Coronary artery (tissue), 2 donors: Measurements from ENCODE around the gene KRTAP4-5.
"Not testable (repeated sequence)": the region's sequence is repeated elsewhere in the genome, so short reads cannot be mapped to it uniquely, and the experiment has no call there.

Experiments
- DNase-seq: peaks from one replicate; pipeline ENCODE4 v3.0.0-alpha.2; 2017; ENCODE audit warnings: low spot score
- H3K27ac ChIP-seq, 2 donors: fragments of 200-600 bp; sonication (generic); one replicate each; pipeline ENCODE4 v1.5.1; 2016 to 2019
- H3K4me3 ChIP-seq: fragments of 200-600 bp; sonication (generic); 2 replicates; pipeline ENCODE4 v1.5.1; 2016; ENCODE audit warnings: mild to moderate bottlenecking, moderate library complexity
- TF ChIP-seq, protein P1 (sequence below): fragments of 200-600 bp; sonication (generic); IDR thresholded peaks from one replicate; pipeline ENCODE4 v1.5.1; 2019; ENCODE audit warnings: antibody characterized with exemption

KRTAP4-5 gene

GRCh38 chr17:41147531-41148204, 2.0 kb downstream of the KRTAP4-5 start:
- no peak overlapping the region for H3K27ac ChIP-seq
- no peak for DNase-seq
- no peak overlapping the region for H3K4me3 ChIP-seq
- TF ChIP-seq, protein P1, sequence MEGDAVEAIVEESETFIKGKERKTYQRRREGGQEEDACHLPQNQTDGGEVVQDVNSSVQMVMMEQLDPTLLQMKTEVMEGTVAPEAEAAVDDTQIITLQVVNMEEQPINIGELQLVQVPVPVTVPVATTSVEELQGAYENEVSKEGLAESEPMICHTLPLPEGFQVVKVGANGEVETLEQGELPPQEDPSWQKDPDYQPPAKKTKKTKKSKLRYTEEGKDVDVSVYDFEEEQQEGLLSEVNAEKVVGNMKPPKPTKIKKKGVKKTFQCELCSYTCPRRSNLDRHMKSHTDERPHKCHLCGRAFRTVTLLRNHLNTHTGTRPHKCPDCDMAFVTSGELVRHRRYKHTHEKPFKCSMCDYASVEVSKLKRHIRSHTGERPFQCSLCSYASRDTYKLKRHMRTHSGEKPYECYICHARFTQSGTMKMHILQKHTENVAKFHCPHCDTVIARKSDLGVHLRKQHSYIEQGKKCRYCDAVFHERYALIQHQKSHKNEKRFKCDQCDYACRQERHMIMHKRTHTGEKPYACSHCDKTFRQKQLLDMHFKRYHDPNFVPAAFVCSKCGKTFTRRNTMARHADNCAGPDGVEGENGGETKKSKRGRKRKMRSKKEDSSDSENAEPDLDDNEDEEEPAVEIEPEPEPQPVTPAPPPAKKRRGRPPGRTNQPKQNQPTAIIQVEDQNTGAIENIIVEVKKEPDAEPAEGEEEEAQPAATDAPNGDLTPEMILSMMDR: no peak

GRCh38 chr17:41145261-41145660, 4.4 kb downstream of the KRTAP4-5 start:
- DNase-seq: no peak
- TF ChIP-seq, protein P1: no peak
- Histone ChIP-seq H3K27ac (no peak overlapping the region), H3K4me3 (no peak overlapping the region)

DNA sequence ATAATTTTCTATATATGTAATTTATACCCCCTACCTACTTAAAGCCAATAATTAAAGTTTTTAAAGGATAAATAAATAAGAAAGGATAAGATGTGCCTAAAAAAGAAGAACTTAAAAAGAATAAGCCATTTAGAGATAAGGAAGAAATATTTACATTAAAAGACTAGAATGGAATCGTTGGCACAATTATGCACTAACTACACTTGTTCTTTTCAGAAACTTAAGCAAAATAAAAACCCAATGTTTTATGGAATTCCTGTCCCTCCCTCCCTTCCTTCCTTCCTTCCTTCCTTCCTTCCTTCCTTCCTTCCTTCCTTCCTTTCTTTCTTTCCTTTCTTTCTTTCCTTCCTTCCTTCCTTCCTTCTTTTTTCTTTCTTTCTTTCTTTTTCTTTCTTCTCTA, 4.8 kb downstream of the KRTAP4-5 start:
- H3K4me3 ChIP-seq: no peak overlapping the region
- TF ChIP-seq, protein P1: no peak
- no peak for DNase-seq
- H3K27ac ChIP-seq: no peak overlapping the region

DNA sequence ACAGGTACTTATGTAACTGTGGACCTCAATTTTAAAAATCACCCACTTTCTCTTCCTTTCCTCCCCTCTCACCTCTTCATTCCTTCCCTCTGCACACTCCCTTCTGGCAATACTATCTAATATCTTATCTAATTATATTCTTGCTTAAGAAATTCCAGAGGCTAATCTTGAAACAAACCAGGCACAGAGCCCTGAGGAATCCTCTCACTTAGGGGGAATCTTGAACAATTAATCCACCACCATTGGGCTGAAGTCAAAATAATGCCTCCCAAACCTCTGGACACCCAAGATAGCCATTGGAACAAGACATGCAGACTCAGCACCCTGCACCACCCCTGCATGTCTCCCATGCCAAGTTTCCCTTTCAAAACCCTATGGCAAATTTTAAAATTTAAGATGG, 8.3 kb downstream of the KRTAP4-5 start:
- Histone ChIP-seq H3K4me3 (no peak overlapping the region), H3K27ac (no peak overlapping the region)
- TF ChIP-seq, protein P1: no peak
- DNase-seq: no peak

DNA sequence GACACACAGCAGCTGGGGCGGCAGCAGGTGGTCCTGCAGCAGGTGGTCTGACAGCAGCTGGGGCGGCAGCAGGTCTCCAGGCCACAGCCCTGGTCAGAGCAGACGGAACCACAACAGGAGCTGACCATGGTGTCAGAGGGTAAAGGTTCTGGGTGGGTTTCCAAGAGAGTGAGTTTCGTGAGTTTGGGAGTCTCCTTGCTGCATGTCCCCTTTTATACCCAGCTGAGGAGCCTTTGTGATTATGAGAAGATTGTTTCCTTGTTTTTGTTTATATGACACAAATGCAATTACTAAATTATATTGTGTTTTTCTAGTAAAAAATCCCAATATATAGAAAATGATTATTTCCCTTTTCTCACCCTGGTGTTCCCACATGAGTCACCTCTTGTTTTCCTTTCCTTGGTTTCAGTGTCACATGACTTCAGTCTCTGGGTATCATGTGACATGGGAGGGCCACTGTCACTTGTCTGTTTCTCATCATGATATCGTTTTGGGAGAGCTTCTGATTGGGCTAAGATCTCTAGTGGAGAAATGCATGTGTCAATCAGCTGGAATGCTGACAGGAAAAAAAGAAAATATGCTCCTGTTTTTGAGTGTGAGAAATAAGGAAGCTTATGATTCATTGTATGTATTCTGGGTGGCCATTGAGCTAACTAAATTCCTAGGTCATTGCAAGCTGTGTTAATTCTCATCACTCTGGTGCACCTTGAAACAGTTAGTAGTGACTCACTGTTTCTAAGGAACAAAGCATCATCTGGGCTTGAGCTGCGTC, 9.1 kb downstream of the KRTAP4-5 start, which contains the start of gene KRTAP4-6:
Gene KRTAP4-6, minus strand, starts transcription at position 185 of the 772 bp plus-strand sequence. Its CDS starts 57 bp downstream, at position 128.
- DNase-seq: no peak
- Histone ChIP-seq H3K4me3 (no peak within 1 kb of the TSS), H3K27ac (no peak within 1 kb of the TSS)
- TF ChIP-seq, protein P1: no peak

- H3K4me3 ChIP-seq, H3K27ac ChIP-seq, DNase-seq: not testable (repeated sequence)
These were observed 9.8 kb downstream of the KRTAP4-5 start for GRCh38 chr17:41139865-41140264.

DNA sequence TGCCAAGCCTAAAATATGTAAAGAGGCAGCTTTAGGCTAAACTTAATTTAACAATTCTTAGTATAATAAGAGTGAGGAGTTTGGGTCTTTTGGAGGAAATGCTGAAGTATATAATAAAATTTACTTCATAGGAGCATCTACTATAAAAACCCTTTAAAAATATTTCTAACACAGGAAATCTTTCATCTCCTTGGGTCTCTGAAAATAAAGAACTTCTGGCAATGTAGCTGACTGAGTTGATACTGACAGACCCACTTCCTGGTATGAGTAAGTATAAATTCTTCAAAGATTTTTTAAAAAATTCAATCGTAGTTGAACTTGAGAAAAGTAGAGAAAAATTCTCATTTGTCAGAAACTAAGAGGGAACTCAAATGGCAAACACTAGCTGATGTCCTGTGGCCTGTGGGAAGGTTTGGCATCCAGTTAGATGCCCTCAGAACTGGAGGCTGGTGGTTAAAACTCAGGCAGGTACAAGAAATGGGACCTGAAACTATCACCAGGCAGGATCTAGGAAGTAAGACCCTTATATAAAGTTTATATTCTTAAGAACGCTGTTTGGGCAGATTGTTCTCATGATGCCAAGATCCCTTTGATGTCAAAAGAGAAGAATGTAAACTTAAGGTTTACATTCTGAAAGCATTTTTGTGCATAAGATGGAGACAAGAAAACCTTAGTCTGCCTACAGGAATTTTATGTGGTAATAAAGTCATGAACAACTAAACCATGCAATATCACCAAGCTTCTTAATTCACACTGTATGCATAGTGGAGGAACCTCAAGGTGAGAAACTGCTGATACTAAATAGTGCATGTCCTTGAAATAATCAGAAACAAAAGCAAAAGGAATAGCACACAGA, 15.5 kb downstream of the KRTAP4-5 start:
- DNase-seq: no peak
- Histone ChIP-seq H3K4me3 (no peak overlapping the region), H3K27ac (no peak overlapping the region)
- TF ChIP-seq, protein P1: no peak
